ENCODE measurements around the gene TEP1. TPM values are rescaled to one million over a fixed set of nuclear protein-coding genes. Genes with fewer than 3 reads are reported as not detected.

TEP1 gene
- total and polyA plus RNA-seq, 2 of the 13 experiments (the other 11 are each of a cell fraction or from before 2014, with no cell fraction given): 11.0 to 12.8 TPM

DNA sequence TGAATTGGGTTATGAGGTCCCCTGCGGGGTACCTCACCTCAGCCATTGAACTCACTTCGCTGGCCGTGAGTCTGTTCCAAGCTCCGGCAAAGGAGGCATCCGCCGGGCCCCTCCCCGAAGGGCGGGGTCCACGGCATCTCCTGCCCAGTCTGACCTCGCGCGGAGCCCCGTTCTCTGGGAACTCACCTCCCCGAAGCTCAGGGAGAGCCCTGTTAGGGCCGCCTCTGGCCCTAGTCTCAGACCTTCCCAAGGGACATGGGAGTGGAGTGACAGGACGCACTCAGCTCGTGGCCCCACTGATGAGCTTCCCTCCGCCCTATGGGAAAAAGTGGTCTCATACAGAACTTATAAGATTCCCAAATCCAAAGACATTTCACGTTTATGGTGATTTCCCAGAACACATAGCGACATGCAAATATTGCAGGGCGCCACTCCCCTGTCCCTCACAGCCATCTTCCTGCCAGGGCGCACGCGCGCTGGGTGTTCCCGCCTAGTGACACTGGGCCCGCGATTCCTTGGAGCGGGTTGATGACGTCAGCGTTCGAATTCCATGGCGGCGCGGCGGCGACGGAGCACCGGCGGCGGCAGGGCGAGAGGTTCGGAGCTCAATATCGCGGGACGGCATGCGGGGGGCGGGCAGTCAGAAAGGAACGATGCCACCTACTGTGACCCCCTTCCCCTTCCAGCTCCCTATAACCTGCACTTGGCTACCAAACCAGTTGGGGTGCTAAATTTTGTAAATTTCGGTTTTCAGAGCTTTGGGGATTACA lies 70.0 kb downstream of the TEP1 start, which contains the start of gene PARP2 (continued):
- peak; percentile 61 for TF ChIP-seq SOX13 (IDR thresholded peaks at IDR 0.05)
- 0 out of 4 replicates have a peak, but pooled peaks of 1 of the 2 experiments have one; percentile 51 for TF ChIP-seq SOX13 (CRISPR knock-in tag; conservative IDR thresholded peaks at IDR 0.05 in 1 of 2, IDR thresholded peaks at IDR 0.05 in 1 of 2)
- TF ChIP-seq, protein P1, sequence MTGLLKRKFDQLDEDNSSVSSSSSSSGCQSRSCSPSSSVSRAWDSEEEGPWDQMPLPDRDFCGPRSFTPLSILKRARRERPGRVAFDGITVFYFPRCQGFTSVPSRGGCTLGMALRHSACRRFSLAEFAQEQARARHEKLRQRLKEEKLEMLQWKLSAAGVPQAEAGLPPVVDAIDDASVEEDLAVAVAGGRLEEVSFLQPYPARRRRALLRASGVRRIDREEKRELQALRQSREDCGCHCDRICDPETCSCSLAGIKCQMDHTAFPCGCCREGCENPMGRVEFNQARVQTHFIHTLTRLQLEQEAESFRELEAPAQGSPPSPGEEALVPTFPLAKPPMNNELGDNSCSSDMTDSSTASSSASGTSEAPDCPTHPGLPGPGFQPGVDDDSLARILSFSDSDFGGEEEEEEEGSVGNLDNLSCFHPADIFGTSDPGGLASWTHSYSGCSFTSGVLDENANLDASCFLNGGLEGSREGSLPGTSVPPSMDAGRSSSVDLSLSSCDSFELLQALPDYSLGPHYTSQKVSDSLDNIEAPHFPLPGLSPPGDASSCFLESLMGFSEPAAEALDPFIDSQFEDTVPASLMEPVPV (CRISPR knock-in tag; IDR thresholded peaks at IDR 0.05): peak; percentile 80
- TF ChIP-seq ZNF333 (CRISPR knock-in tag; IDR thresholded peaks at IDR 0.05; ENCODE audit: borderline replicate concordance): peak; percentile 42; the same call in 1 of the 2 replicates
- TF ChIP-seq RARA (CRISPR knock-in tag; IDR thresholded peaks at IDR 0.05): peak; percentile 50; the same call in 1 of the 2 replicates
- TF ChIP-seq SMARCC2 (IDR thresholded peaks at IDR 0.05): no peak
- no peak for TF ChIP-seq RORA (CRISPR knock-in tag; IDR thresholded peaks at IDR 0.05)
- TF ChIP-seq, protein P2, sequence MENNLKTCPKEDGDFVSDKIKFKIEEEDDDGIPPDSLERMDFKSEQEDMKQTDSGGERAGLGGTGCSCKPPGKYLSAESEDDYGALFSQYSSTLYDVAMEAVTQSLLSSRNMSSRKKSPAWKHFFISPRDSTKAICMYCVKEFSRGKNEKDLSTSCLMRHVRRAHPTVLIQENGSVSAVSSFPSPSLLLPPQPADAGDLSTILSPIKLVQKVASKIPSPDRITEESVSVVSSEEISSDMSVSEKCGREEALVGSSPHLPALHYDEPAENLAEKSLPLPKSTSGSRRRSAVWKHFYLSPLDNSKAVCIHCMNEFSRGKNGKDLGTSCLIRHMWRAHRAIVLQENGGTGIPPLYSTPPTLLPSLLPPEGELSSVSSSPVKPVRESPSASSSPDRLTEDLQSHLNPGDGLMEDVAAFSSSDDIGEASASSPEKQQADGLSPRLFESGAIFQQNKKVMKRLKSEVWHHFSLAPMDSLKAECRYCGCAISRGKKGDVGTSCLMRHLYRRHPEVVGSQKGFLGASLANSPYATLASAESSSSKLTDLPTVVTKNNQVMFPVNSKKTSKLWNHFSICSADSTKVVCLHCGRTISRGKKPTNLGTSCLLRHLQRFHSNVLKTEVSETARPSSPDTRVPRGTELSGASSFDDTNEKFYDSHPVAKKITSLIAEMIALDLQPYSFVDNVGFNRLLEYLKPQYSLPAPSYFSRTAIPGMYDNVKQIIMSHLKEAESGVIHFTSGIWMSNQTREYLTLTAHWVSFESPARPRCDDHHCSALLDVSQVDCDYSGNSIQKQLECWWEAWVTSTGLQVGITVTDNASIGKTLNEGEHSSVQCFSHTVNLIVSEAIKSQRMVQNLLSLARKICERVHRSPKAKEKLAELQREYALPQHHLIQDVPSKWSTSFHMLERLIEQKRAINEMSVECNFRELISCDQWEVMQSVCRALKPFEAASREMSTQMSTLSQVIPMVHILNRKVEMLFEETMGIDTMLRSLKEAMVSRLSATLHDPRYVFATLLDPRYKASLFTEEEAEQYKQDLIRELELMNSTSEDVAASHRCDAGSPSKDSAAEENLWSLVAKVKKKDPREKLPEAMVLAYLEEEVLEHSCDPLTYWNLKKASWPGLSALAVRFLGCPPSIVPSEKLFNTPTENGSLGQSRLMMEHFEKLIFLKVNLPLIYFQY (CRISPR knock-in tag; IDR thresholded peaks at IDR 0.05; ENCODE audit: borderline replicate concordance): peak; percentile 64
- no peak for TF ChIP-seq CBX2 (IDR thresholded peaks at IDR 0.05; ENCODE audit: low read depth, low read length)
- TF ChIP-seq CBX2 (CRISPR knock-in tag; IDR thresholded peaks at IDR 0.05; ENCODE audit: low read depth): no peak
- TF ChIP-seq ZNF143 (CRISPR knock-in tag; IDR thresholded peaks at IDR 0.05): peak; percentile 100
- TF ChIP-seq ZZZ3 (CRISPR knock-in tag; IDR thresholded peaks at IDR 0.05; ENCODE audit: borderline replicate concordance): peak; percentile 94
- TF ChIP-seq, protein P3, sequence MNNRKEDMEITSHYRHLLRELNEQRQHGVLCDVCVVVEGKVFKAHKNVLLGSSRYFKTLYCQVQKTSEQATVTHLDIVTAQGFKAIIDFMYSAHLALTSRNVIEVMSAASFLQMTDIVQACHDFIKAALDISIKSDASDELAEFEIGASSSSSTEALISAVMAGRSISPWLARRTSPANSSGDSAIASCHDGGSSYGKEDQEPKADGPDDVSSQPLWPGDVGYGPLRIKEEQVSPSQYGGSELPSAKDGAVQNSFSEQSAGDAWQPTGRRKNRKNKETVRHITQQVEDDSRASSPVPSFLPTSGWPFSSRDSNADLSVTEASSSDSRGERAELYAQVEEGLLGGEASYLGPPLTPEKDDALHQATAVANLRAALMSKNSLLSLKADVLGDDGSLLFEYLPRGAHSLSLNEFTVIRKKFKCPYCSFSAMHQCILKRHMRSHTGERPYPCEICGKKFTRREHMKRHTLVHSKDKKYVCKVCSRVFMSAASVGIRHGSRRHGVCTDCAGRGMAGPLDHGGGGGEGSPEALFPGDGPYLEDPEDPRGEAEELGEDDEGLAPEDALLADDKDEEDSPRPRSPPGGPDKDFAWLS (CRISPR knock-in tag; IDR thresholded peaks at IDR 0.05; ENCODE audit: borderline replicate concordance): peak; percentile 63; the same call in 1 of the 2 replicates
- TF ChIP-seq, protein P4, sequence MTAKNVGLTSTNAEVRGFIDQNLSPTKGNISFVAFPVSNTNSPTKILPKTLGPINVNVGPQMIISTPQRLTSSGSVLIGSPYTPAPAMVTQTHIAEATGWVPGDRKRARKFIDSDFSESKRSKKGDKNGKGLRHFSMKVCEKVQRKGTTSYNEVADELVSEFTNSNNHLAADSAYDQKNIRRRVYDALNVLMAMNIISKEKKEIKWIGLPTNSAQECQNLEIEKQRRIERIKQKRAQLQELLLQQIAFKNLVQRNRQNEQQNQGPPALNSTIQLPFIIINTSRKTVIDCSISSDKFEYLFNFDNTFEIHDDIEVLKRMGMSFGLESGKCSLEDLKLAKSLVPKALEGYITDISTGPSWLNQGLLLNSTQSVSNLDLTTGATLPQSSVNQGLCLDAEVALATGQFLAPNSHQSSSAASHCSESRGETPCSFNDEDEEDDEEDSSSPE (CRISPR knock-in tag; IDR thresholded peaks at IDR 0.05): peak; percentile 99
- peak; percentile 92 for TF ChIP-seq KMT2A (CRISPR knock-in tag; IDR thresholded peaks at IDR 0.05)
- TF ChIP-seq FOXK1 (CRISPR knock-in tag; IDR thresholded peaks at IDR 0.05; ENCODE audit: borderline replicate concordance, low read depth): peak; percentile 86
- no peak for TF ChIP-seq ADNP (CRISPR knock-in tag; IDR thresholded peaks at IDR 0.05)
- TF ChIP-seq ZSCAN9 (CRISPR knock-in tag; IDR thresholded peaks at IDR 0.05; ENCODE audit: borderline replicate concordance): peak; percentile 87
- no peak; the same call in 1 of the 2 replicates for TF ChIP-seq BRD4 (CRISPR knock-in tag; IDR thresholded peaks at IDR 0.05)
- peak; percentile 77; the same call in 1 of the 3 replicates for TF ChIP-seq MXI1 (IDR thresholded peaks at IDR 0.05; ENCODE audit: borderline replicate concordance, low read depth, low read length)
- TF ChIP-seq GATA4 (IDR thresholded peaks at IDR 0.05; ENCODE audit: borderline replicate concordance, low read depth): peak; percentile 14
- peak; percentile 87 for TF ChIP-seq THAP11 (CRISPR knock-in tag; IDR thresholded peaks at IDR 0.05)
